MCF 10A (cell line): ENCODE measurements around the gene UBE2K. TPM values are rescaled to one million over a fixed set of nuclear protein-coding genes. Genes with fewer than 3 reads are reported as not detected.
"Not testable (repeated sequence)": the region's sequence is repeated elsewhere in the genome, so short reads cannot be mapped to it uniquely, and the experiment has no call there.

Experiments
- BruUV-seq: library from RNA; stranded (reverse); fragments of 400-500 nt; replicated peaks from 2 replicates; lab custom pipeline; 2021; lab: Mats Ljungman, UMichigan
- CTCF ChIA-PET: fragments of 300-600 bp; sonication (Branson Sonifier 250); formaldehyde crosslinking; extraction: SDS; loops from one replicate; lab custom pipeline; 2021; ENCODE audit warnings: antibody characterized with exemption, inconsistent platforms; lab: Yijun Ruan, JAX
- POLR2A ChIA-PET: fragments of 300-600, 350-650 bp; sonication (Branson Sonifier 250); formaldehyde crosslinking; extraction: SDS; loops from one replicate; lab custom pipeline; 2020; ENCODE audit warnings: antibody characterized with exemption, inconsistent platforms; lab: Yijun Ruan, JAX
- DNase-seq: peaks from one replicate; pipeline ENCODE4 v3.0.0-alpha.2; 2018; ENCODE audit not compliant: unreplicated experiment
- H3K27ac Mint-ChIP-seq: one replicate; pipeline ENCODE4 v1.8.0; 2022; ENCODE audit warnings: mild to moderate bottlenecking, low read depth, mixed read lengths; ENCODE audit not compliant: unreplicated experiment
- H3K27me3 Mint-ChIP-seq: one replicate; pipeline ENCODE4 v1.8.0; 2022; ENCODE audit warnings: mixed read lengths; ENCODE audit not compliant: insufficient read depth, unreplicated experiment
- H3K36me3 Mint-ChIP-seq: one replicate; pipeline ENCODE4 v1.8.0; 2022; ENCODE audit warnings: mild to moderate bottlenecking, moderate library complexity, mixed read lengths; ENCODE audit not compliant: insufficient read depth, unreplicated experiment
- H3K4me1 Mint-ChIP-seq: one replicate; pipeline ENCODE4 v1.8.0; 2022; ENCODE audit warnings: mixed read lengths; ENCODE audit not compliant: insufficient read depth, unreplicated experiment
- H3K4me3 Mint-ChIP-seq: one replicate; pipeline ENCODE4 v1.8.0; 2022; ENCODE audit warnings: mild to moderate bottlenecking, moderate library complexity, mixed read lengths; ENCODE audit not compliant: unreplicated experiment
- H3K9me3 Mint-ChIP-seq: one replicate; pipeline ENCODE4 v1.8.0; 2022; ENCODE audit warnings: mixed read lengths; ENCODE audit not compliant: unreplicated experiment
- CTCF ChIP-seq: fragments of 200-600 bp; IDR thresholded peaks from one replicate; pipeline ENCODE4 v1.8.0; 2022; ENCODE audit warnings: antibody characterized with exemption, mild to moderate bottlenecking; ENCODE audit not compliant: unreplicated experiment
- intact Hi-C: fragments of 100-400 bp; cut with micrococcal nuclease; formaldehyde crosslinking; loops from 2 replicates; pipeline ENCODE4 v1.14.1; 2022
- total RNA-seq: library from RNA; stranded (reverse); gene quantifications from 2 replicates; pipeline ENCODE4 v1.2.3, GENCODE V29; 2022

Gene UBE2K
- total RNA-seq, 1 experiment from 2014 or later: 117 TPM

- H3K4me3 Mint-ChIP-seq: no peak overlapping the region
- TF ChIP-seq CTCF: no peak
Measured at GRCh38 chr4:39715788-39716187, 17.9 kb downstream of the UBE2K start.

DNA sequence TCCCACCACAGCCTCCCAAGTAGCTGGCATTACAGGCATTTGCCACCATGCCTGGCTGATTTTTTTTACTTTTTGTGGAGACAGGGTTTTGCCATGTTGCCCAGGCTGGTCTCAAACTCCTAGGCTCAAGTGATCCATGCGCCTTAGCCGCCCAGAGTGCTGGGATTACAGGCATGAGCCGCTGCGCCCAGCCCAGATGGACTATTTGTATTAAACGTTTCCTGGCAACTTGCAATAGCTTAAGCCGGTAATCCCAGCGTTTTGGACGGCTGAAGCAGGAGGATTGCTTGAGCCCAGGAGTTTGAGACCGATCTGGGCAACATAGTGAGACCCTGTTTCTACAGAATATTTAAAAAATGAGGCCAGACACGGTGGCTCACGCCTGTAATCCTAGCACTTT lies 18.4 kb downstream of the UBE2K start:
- H3K4me3 Mint-ChIP-seq: no peak overlapping the region
- TF ChIP-seq CTCF: no peak
- no TSS peak for BruUV-seq
- DNase-seq: no peak
- no peaks in the 10 kb centered on the region for H3K9me3 Mint-ChIP-seq
- intact Hi-C loops: no loop called here
- no peak overlapping the region for H3K27ac Mint-ChIP-seq
- ChIA-PET POLR2A (interaction anchor here (1.2 kb wide), 1 partner anchor 17 kb away, joined by 5 read pairs; no protein-coding TSS in a partner anchor), CTCF (interaction anchor here (1.0 kb wide), 1 partner anchor 11 kb away, joined by 3 read pairs; no protein-coding TSS in a partner anchor)
- H3K4me1 Mint-ChIP-seq: peaks cover 17% of the 10 kb centered on the region
- H3K36me3 Mint-ChIP-seq: peaks cover 32% of the 10 kb centered on the region
- no peaks in the 10 kb centered on the region for H3K27me3 Mint-ChIP-seq

More at GRCh38 chr4:39715788-39716187, 17.9 kb downstream of the UBE2K start:
- POLR2A ChIA-PET: no interaction called here
- no peak for DNase-seq
- Mint-ChIP-seq H3K9me3 (no peaks in the 10 kb centered on the region), H3K27ac (no peak overlapping the region), H3K36me3 (peaks cover 32% of the 10 kb centered on the region), H3K4me1 (peaks cover 17% of the 10 kb centered on the region), H3K27me3 (no peaks in the 10 kb centered on the region)
- intact Hi-C loops: no loop called here
- CTCF ChIA-PET: no interaction called here
- BruUV-seq: no TSS peak

DNA sequence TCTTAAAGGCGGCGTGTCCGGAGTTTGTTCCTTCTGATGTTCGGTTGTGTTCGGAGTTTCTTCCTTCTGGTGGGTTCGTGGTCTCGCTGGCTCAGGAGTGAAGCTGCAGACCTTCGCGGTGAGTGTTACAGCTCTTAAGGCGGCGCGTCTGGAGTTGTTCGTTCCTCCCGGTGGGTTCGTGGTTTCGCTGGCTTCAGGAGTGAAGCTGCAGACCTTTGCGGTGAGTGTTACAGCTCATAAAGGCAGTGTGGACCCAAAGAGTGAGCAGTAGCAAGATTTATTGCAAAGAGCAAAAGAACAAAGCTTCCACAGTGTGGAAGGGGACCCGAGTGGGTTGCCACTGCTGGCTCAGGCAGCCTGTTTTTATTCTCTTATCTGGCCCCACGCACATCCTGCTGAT lies 19.8 kb downstream of the UBE2K start:
- POLR2A ChIA-PET, H3K27ac Mint-ChIP-seq, BruUV-seq, DNase-seq, H3K9me3 Mint-ChIP-seq, intact Hi-C loops, H3K4me3 Mint-ChIP-seq, H3K27me3 Mint-ChIP-seq: not testable (repeated sequence)
- H3K4me1 Mint-ChIP-seq: peaks cover 17% of the 10 kb centered on the region
- peaks cover 32% of the 10 kb centered on the region for H3K36me3 Mint-ChIP-seq
- CTCF ChIA-PET: interaction anchor here (0.6 to 0.7 kb wide), 2 partner anchors 55 to 1076 kb away, joined by 3 read pairs; no protein-coding TSS in a partner anchor

DNA sequence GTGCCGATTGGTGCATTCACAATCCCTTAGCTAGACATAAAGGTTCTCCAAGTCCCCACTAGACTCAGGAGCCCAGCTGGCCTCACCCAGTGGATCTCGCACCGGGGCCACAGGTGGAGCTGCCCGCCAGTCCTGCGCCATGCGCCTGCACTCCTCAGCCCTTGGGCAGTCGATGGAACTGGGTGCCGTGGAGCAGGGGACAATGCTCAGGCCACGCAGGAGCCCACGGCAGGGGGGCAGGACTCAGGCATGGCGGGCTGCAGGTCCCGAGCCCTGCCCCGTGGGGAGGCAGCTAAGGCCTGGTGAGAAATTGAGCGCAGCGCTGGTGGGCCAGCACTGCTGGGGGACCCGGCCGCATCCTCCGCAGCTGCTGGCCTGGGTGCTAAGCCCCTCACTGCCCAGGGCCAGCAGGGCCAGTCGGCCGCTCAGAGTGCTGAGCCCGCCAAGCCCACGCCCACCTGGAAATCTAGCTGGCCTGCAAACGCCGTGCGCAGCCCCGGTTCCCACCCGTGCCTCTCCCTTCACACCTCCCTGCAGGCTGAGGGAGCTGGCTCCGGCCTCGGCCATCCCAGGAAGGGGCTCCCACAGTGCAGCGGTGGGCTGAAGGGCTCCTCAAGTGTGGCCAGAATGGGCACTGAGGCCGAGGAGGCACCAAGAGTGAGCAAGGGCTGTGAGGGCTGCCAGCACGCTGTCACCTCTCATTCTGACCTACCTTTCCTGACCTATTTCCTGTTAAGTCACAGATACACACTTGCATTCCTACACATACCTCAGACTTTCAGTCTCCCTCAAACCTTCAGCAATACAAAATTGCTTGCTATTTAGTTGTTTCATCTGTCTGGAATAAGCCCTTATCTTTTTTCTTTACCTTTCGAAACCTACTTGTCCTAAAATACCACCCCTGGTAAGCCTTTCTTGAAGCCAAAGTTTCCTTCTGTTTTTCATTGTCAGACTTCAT lies 20.7 kb downstream of the UBE2K start:
- POLR2A ChIA-PET: interaction anchor here (0.6 to 2.1 kb wide), 2 partner anchors 21 to 216 kb away, joined by 3 to 14 read pairs; partner anchors contain the start of gene UBE2K
- CTCF ChIA-PET: interaction anchor here (0.6 kb wide), 2 partner anchors 56 to 89 kb away, joined by 3 read pairs; no protein-coding TSS in a partner anchor
- no TSS peak for BruUV-seq
- Mint-ChIP-seq H3K27me3 (no peaks in the 10 kb centered on the region), H3K4me1 (peaks cover 17% of the 10 kb centered on the region), H3K27ac (no peak overlapping the region), H3K9me3 (no peaks in the 10 kb centered on the region), H3K4me3 (no peak overlapping the region), H3K36me3 (peaks cover 40% of the 10 kb centered on the region)
- intact Hi-C loops: no loop called here
- no peak for DNase-seq
- no peak for TF ChIP-seq CTCF
